GM10266 (cell line): Measurements from ENCODE around the gene TIAM1.

Experiments
- DNase-seq: peaks from one replicate; pipeline ENCODE4 v3.0.0; 2012; ENCODE audit errors: extremely low spot score
- TF ChIP-seq, protein P1 (sequence below): IDR thresholded peaks from 2 replicates; pipeline ENCODE4 v1.5.1; 2012; ENCODE audit warnings: mild to moderate bottlenecking, low read depth; ENCODE audit not compliant: control insufficient read depth, insufficient read depth; ENCODE audit errors: missing control alignments

The TIAM1 gene

DNA sequence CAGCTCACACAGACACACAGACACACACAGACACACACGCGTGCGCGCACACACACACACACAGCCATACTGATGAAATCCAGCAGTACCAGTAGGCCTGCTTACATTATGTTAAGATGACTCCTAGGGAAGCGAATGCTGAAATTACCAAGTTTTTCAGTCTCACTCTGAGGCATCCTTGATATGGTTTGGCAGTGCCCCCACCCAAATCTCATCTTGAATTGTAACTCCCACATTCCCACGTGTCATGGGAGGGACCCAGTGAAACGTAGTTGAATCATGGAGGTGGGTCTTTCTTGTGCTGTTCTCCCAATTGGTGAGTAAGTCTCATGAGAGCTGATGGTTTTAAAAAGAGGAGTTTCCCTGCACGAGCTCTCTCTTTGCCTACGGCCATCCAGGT, 64.1 kb downstream of the TIAM1 start:
- TF ChIP-seq, protein P1, sequence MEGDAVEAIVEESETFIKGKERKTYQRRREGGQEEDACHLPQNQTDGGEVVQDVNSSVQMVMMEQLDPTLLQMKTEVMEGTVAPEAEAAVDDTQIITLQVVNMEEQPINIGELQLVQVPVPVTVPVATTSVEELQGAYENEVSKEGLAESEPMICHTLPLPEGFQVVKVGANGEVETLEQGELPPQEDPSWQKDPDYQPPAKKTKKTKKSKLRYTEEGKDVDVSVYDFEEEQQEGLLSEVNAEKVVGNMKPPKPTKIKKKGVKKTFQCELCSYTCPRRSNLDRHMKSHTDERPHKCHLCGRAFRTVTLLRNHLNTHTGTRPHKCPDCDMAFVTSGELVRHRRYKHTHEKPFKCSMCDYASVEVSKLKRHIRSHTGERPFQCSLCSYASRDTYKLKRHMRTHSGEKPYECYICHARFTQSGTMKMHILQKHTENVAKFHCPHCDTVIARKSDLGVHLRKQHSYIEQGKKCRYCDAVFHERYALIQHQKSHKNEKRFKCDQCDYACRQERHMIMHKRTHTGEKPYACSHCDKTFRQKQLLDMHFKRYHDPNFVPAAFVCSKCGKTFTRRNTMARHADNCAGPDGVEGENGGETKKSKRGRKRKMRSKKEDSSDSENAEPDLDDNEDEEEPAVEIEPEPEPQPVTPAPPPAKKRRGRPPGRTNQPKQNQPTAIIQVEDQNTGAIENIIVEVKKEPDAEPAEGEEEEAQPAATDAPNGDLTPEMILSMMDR: no peak

DNA sequence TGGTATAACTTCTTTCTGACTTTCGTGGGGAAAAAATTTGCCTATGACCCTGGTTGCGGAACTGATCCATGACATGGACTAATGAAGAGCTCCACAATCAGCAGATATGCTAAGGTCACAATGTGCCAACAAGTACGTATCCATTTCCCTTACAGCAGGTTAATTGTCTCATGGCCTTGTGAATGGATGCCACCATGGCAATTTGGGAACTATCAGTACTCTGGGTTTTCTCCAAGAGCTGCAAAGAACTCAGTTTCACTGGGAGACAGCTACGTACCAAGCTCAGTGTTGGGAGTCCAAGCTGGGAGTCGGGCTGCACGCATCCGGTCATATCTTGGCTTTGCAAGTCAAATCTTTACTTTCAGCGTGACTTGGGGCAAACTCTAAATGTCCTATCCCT, 64.8 kb downstream of the TIAM1 start:
- no peak for DNase-seq
- TF ChIP-seq, protein P1: no peak

More for the DNA sequence above, 64.1 kb downstream of the TIAM1 start:
- no peak for DNase-seq

DNA sequence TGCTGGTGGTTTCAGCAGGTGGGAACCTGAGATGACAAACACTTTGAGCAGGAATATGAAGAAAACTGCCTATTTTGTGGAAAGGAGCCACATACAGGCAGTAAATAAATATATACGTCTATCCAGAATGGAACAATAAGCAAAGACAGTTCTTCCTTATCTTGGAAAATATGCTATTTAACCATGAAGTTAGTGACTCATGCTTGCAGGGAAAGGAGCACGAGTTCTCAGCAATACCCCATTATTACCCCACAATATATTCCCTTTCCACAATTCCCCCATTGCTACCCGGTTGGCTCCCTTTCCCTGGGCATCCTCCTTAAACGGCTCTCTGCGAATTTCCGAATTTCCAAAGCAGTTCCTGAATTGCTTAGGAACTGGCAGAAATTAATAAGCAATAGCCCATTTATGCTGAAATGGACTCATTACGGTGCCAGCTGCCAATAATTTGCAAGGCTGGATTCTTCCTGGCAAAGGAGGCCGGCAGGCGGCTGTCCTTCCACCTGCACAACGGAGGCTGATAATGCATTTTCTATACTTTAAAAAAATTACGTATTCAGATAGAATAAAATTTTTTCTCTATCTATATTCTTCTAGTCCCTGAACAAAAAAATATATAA, 65.4 kb downstream of the TIAM1 start:
- TF ChIP-seq, protein P1: no peak
- no peak for DNase-seq

DNA sequence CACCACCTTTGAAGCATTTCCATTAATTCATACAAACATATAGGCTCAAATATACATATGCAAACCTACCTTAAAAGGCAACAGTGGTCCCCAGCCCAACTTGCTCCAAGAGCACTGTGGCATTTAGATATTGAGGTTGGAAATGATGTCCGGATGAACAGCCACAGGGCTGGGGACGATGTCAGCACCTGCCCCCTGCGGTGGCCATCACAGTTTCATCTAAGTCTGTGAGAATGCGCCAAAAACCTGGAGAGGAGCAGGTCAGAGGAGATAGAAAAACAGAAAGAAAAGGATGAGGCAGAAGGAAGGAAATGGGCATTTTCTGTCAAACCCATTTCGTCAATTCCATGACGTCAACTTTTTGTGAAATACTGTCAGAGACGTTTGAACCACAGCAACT, 67.4 kb downstream of the TIAM1 start:
- no peak for DNase-seq
- TF ChIP-seq, protein P1: no peak

DNA sequence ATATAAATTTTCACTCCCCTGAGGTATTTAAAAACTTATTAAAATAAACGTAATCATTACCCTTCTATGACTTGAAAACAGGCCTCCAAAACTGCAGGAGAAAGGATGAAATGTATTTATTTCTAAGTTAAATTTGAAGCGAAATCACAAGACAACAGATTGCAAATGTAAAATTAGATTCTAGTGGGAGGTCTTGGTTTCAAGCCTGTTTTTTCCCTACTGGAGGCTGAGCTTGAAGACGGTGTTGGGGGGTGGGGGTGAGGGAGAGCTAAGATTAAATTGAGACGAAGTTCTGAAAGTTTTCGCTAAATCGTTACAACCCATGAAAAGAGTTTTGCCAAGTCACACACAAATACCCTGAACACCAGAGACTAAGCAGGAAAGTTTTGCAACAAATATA, 68.2 kb downstream of the TIAM1 start:
- TF ChIP-seq, protein P1: no peak
- DNase-seq: no peak

DNA sequence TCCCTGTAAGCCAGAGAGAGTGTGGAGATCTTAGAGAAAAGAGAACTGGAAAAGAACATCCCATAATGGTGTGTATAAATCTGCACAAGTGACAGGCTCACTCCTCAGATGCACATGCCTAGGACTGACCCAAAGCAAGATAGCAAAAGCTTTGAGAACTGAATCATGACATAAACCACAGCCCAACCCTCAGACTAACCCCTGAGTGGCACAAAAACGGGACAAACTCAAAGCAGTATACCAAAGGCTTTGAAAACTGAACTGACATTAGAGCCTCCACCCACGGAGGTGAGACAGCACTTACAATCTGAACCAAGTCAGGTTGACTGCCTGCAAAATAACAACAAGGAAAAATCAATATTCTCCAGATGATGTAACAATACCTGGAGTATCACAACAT, 70.8 kb downstream of the TIAM1 start:
- DNase-seq: no peak
- TF ChIP-seq, protein P1: no peak

DNA sequence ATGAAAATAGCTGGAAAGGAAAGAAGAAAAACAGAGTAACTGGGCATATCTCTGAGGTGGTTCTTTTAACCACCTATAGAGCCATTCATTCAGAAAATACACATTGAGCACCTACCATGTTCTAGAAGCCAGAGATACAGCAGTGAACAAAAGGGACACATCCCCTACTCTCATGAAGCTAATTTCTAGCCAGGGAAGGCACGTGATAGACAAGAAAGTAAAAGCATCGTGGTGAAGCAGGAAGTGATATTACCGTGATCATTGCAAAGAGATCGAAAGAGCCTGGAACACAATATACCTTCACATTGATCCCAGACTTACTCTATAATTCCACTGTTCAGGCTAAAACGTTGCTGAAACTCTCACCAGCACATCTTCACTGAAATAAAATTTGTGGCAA, 76.0 kb downstream of the TIAM1 start:
- TF ChIP-seq, protein P1: no peak
- DNase-seq: no peak
